ENCODE measurements around the gene S1PR3.
"Not testable (repeated sequence)": the region's sequence is repeated elsewhere in the genome, so short reads cannot be mapped to it uniquely, and the experiment has no call there.

Gene S1PR3

DNA sequence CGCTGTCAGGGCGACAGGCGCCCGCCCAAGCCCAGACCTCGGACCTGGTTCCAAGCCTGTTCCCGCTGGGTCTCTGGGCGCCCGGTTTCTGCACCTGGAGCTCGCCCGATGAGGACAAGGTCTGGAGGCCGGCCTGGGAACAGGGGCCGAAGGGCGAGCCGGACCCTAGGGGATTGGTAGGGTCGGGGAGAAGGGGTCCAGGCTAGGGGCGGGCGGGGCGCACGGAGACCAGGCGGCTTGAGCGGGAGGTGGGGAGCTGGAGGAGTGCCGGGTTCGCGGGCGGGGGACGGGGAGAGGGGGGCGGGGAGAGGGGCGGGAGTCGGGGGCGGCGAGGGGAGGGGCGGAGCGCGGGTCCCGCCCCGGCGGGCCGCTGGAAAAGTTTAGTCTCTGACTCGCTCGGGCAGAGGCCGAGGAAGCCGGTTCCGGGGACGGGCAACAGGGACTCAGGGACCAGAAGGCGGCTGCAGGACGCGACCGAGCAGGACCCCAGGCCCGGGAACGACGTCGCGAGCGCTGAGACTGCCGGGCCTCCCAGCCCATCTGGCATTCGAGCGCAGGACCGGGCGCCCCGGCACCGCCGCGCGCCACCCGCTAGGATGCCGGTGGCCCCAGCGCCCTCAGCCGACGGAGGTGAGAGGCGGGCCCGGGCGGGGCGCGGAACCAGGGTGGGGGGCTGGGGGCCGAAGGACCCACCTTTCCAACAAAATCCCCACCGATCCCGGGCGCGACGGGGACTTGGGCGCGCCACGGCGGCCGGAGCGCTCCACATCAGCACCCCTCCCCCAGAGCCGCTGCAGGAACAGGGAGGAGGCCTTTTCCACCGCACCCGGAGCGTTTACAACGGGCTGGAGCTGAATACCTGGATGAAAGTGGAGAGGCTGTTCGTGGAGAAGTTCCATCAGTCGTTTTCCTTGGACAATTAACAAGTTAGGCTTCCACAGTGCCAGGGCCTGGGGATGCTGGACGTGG lies at the start of gene S1PR3:
Gene S1PR3 (plus strand): TSS at position 403 of the 969 bp plus-strand sequence. CDS start 9,733 bp downstream, outside the sequence.
- DNase-seq (ENCODE audit: low spot score), result no peak

DNA sequence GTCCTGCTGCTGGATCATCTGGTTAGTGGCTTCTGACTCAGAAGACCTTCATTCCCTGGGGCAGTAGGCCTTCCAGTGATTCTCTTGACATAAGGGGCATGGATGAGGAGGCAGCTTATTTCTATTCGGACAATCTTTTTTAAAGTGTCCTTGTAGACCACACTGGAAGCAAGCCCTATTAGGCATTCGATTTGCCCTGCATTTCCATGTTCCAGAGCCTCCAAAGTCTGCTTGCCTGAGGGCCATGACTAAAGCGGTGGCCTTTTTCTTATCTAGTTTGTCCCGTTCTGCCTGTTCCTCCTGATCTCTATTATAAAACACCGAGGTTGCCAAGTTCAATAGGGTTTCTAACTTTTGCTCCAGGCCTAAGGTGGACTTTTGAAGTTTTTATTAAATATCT lies 49.7 kb upstream of the S1PR3 start:
- DNase-seq (ENCODE audit: low spot score), result not testable (repeated sequence)

DNA sequence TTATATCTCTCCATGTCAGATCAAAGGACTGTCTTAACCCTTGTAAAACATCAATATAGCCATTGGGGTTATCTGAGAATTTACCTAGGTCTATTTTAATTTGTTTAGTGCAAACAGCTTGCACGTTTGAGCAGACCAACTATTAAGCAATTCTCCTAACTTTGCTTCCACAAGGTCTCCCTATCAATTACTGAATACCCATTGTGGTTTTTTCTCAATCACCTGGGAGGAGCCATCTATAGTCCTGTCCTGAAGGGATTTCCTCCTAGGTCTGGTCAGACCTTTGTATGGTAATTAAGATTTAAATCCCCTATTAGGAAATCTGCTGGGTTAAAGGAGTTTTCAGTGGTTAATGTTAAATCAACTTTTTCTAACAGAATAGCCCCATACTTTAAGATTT lies 48.9 kb upstream of the S1PR3 start:
- no peak for DNase-seq (ENCODE audit: low spot score)

DNA sequence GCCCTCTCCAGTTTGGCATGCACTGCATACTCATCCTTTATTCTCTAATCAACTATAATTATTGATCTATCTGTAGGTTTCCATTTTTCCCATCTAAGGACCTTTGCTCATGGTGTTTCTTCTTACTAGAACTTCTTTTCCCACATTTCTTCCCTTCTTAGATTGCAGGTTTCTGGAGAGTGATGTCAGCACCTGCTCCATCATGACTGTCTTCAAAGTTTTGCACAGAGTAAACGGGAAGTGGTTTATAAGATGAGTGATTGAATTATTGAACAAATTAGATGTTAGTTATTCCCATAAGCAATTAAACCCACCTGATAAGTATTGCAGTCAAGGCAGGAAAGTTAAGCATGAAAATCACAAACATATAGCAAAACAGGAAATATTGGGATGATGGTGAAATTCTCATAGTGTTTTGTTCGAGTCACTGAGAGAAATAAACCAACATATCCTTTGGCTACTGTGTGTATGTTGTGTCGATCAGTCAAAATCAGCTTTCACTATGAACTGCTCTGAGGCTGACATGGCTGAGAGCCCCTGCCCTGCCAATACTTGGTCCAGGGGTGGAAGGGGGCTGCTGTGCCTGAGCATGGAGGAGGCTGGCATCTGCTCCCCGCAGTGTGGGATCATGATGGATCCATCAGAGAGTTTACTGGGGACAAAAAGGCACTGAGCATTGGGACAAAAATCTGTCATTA lies 45.5 kb upstream of the S1PR3 start:
- DNase-seq (ENCODE audit: low spot score), result no peak

DNA sequence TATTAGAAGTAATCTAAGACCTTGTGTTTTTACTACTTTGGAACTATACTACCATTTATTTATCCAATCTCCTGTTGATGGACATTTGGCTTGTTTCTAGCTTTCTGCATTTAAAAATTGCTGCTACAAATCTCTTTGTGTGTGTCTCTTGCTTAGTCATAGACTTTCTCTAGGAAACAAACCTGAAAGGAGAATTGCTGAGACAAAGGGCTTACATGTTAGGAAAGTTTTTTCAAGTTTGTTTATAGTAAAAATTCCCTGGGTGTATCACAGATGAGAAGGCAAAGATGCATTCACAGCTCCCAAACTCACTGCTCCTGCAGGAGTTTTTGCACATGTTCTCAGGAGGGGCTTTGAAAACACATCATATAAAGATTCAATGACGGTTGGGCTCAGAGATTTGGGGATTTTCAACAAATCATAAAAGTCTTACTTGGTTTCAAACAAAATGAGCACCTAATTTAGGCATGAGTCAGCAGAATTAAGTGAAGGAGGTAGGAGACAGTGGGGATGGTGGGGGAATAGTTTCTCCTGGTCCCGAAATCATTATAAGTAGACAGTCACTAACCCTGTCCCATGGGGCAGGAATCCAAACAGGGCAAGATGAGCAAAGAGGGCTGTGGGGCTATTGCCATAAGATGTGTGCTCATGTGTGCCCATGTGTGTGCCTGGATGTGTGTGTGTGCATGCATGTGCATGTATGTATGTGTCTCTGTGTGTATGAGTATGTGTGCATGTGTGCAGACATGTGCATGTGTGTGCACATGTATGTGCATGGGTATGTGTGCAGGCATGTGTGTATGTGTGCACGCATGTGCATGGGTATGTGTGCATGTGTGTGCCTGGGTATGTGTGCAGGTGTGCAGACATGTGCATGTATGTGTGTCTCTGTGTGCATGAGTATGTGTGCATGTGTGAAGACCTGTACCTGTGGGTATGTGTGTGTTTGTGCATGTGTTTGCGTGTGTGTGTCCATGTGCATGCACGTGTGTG lies 43.4 kb upstream of the S1PR3 start:
- DNase-seq (ENCODE audit: low spot score), result no peak

DNA sequence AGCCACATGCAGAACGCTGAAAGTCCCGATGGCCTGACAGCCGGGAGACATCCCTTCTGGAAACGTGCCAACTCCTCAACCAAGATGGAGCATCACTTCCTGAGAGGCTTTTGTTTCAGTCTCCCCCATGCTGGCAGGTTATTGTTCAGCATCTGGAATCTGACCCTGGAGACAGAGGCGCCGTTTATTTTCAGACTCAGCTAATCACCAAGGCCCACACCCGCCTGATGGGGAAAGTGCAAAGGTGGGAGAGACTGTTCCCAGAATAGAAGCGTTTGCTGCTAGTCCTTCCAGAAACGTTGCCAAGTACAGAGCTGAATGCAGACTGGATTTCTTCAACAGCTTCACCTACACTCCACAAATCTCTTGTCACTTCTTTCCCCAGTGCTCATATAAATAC lies 41.8 kb upstream of the S1PR3 start:
- no peak for DNase-seq (ENCODE audit: low spot score)

DNA sequence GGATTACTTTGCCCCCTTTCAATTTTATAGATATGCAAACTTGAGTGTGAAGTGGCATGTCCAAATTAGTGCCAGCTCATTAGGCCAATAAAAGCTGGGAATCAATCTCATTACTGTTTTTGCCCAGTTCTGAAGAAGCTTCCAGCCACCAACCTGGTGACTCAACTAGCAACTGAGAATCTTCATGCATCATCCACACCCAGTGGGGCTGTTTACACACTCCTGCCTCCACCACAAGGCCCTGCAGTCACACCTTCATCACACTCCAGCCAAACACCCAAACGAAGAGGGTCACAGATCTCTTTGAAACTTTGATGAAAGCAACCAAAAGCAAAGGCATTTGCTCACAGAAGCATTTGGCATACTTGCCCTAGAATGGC lies 41.3 kb upstream of the S1PR3 start:
- DNase-seq (ENCODE audit: low spot score), result no peak

DNA sequence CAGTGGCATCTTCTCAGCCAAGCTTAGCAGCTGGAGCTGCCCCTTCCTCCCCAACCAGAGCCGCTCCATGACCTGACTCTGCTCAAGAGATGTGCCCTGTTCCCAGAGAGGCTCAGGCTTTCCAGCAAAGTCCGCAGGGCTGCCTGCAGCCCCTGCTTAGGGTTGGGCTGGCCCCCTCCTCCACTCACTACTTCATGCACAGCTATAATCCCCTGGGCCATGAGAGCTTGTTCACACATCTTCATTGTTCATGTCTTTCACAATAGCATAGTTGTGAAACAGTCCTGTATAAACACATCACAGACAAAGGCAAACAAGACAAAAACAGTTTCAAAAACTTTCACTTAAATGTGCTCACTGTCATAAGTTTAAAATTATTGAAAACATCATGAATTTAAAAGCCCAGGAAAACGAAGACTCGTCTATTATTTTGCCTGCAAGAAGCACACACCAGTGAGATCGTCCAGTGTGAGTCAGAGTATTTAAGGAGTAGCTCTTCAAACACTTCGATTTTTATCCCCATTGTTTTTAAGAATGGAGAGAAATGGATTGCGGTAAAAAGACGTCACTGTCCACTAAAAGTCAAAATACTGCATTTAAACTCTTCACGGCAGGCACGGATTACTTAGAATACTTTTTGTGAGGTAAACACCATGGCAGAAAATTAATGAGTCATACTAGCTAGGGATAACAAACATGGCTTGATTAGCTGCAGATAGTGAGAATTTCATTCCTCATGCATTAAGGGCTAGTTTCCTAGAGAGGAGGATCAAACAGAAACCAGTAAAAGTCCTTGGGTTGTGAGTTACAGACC lies 40.7 kb upstream of the S1PR3 start:
- peak; percentile 23 for DNase-seq (ENCODE audit: low spot score)

DNA sequence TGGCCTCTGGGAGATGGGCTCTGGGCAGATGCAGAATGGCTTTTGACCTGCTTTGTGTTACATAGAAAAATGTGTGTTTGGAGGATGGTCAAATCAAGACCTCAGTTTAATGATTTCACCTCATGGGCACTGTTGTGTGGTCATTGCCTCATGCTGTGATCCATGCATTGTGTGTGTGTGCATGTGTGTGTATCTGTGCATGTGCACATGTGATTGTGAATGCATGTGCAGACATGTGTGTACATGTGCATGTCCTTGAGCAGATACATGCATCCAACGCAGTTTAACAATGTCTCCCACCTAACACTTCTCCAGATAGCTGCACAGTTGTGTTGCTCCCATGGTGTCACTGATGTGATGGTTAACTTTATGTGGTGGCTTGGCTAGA lies 40.1 kb upstream of the S1PR3 start:
- DNase-seq (ENCODE audit: low spot score), result no peak

DNA sequence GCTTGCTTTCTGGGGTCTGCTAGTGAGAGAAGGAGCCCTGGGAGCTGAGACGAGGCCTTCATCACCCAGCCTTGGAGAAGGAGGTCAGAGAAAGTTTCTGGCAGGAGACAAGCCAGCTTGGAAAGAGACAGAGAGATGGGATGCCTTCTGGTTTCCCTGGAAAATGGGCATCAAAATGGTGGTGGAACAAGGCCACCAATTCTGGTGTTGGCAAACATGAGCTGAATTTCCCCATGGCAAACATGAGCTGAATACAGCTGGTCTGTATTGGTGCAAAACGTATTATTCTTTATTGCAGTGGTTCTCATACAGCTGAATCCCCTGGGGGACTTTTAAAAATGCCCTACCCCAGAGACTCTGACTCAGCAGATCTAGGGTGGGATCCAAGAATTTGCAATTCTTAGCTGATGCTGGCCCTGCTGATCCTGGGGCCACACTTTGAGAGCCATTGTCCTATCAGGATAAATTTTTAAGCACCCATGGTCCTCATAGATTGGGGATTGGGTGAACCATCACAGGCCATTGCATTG lies 39.1 kb upstream of the S1PR3 start:
- DNase-seq (ENCODE audit: low spot score), result peak; percentile 35

DNA sequence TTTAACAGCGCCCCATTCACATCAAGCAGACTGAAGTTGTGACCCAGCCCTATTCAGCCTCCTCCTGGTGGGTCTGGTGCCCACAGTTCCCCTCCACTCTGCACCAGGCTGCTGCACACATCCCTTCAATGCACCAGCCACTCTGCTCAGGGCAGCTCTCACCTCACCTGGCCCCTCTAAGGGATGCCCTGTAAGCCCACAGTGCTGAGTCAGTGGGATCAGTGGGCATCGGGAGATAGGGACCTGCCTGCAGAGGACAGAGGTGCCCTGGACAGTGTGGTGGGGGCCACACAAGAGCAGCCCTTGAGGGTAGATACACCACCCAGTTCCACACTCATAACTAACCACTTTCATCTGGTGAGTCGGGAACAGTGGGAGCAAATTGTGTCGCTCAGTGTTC lies 38.3 kb upstream of the S1PR3 start:
- DNase-seq (ENCODE audit: low spot score), result no peak

DNA sequence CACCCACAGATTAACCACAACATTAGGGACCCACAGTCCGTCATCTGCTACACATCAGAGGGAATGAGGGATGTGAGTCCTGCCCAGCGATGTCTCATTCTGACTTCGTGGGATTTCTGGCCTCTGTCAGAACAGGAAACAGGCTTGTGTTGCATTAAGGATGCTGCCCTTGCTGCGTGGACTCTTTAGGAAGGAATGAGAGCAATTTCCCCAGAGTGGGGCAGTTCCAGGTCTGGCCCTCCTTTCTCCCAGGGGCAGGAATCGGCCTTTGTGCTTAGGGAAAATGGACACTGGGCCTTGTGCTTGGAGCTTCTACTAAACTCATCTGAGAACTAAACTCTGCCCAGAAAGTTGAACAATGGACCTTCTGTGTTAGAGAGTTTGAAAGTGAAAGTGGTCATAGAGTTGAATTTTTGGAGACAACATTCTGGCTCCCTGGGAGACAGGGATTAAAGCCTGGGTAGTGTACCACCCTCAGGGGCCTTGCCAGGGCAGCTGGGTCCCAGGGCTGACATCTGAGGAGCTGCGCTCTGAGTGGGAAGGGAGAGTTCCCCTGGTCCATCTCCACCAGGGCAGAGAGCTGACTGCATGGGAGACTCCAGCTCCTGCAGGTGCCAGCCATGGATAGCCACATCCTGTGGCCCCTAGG lies 37.8 kb upstream of the S1PR3 start:
- peak; percentile 72 for DNase-seq (ENCODE audit: low spot score)

DNA sequence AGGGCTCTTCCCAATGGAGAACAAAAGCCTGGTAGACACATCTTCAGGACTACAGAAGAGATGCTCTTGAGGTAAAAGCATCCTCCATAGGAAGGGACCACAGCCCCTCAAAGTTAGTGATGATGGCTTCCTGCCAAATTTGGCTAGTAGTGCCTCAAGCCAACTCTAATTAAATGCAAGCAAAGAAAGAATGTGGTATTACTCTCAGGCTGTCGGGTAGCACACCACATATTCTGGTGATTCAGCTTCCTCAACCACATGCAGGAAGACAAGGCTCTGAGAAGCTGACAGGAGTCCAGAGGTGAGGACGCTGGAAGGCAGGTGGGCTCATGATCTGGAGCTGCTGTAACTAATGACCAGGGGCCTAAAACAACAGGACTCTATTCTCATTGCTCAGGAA lies 37.2 kb upstream of the S1PR3 start:
- no peak for DNase-seq (ENCODE audit: low spot score)

DNA sequence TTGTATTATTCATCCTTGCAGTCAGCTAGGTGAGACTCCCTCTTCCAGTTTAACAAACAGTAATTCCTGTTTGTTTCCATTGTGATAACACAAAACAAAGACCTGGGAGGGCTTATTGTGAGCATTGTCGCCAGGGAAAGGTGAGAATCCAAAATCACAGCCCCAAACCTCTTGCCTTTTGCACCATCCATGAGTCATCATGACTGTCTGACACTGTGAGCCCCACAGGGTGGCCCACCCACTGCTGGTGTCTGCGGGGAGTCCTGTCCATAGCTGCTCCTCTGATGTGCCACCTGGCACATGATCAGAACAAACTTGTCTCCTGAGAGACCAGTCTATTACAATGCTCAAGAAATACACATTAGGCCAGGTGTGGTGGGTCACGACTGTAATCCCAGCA lies 33.7 kb upstream of the S1PR3 start:
- no peak for DNase-seq (ENCODE audit: low spot score)

DNA sequence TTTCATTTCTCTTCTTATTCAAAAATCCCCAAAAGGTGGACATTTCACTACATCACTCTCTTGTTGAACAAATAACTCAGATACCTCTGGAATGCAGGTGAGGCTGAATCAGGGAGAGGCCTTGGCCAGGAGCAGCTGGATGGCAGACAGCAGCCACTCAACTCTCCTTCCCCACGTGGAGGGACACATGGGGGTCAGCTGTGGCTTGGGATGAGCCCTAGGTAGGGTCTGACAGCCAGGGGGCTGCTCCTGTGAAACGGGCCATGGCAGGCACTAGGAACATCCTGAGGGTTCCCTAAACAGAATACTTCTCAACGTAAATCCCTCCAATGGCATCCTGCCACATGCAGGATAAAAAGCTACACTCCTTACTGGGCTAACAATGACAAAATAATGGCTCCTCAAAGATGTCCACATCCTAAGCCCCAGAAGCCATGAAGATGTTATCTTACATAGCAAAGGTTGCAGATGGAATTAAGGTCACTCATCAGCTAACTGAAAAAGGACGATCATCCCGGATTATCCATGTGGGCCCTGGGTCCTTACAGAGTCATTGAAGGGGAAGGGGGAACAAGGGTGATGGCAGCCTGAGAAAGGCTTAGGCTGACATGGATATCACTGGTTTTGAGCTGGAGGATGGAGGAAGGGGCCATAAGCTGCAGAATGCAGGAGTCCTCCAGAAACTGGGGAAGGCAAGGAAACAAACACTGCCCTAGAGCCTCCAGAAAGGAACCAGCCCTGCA lies 31.4 kb upstream of the S1PR3 start:
- no peak for DNase-seq (ENCODE audit: low spot score)

DNA sequence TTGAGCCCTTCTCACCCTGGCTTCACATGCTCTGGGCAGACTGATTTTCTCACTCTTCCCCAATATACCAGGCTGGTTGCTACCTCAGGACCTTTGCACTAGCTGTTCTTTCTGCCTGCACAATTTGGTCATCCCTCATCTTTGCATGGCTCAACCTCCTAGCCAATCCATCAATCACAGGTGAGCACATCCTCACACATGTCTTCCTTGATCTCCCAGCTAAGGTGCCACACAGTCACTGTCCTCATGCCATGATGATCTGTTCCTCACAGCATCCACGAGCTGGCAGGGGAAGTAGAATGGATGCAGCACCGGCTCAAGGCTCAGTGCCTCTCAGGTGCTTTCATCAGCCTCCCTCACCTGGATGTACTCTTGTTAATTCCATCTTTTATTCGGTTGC lies 30.6 kb upstream of the S1PR3 start:
- DNase-seq (ENCODE audit: low spot score), result no peak

DNA sequence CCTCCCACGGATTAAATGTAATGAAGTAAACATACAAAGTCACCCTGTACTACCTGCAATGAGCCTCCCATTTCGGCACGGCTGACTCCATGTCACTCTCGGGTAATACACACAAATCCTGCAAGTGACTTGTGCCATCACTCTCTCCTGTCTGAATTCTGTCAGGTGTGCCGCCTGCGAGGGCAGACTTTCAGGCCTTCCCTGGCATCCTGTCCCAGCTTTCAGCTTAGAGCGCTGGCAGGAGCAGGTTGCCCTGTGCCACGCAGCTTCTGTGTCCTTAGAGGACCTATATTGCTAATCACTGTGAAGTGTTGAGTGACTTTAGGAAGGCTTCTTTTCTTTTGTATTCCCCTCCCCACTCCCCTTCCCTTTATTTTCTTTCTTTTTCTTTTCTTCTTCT lies 25.8 kb upstream of the S1PR3 start:
- no peak for DNase-seq (ENCODE audit: low spot score)

DNA sequence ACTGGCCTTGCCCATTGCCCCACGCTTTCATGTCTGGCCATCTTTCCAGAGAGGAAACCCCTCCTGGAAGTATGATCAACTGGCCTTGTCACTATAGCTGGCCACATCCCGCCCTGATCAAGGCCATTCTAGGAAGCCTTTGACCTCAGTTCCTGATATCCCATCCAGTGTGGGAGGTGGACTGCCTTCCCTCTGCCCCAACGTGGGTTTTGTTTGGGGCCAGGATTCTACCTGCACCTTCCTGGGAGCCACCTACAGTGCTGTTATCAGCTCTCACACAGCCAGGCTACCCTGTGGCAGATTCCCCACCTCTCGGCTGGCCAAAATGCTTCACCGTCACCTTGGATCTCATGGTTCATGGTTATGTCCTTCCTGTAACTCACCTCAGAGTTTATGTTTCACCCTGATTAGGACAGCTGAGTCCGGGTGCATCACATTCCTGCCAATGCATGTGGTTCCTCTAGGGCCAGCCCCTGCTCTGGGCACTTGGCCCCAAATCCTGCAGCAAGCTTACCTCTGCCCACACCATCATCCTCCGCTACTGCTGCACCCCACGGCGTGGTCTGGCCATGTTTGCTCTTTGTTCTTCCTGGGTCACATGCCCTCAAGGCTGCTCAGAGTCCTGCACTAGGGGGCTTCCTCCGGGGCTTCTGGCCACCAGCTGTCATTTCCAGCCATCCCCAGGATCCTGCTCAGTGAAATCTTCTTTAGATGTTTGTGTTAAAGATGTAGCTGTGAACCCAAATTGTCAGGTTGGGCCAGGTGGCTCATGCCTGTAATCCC lies 24.2 kb upstream of the S1PR3 start:
- no peak for DNase-seq (ENCODE audit: low spot score)

DNA sequence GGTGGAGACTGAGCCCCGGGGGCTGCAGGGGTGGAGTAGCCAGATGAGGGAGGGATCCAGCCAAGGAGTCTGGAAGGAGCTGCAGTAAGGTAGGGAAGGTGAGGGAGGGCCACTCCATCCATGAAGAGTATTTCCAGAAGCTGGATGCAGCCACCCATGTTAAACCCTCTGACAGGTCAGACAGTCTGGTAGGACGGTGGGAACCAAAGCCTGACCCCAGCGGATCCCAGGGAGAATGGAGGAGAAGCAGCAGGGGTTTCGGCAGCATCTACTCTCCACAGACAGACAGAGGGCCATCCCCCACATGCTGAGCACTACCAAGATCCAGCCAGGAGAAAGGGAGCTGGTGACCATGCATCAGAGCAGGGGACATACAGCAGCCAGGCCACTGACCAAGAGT lies 22.5 kb upstream of the S1PR3 start:
- DNase-seq (ENCODE audit: low spot score), result no peak
